HG03103 (cell line): Measurements from ENCODE around the gene RIOX2.
"Not testable (repeated sequence)": the region's sequence is repeated elsewhere in the genome, so short reads cannot be mapped to it uniquely, and the experiment has no call there.

Experiments used
- ATAC-seq: cut with Tn5 transposase; IDR thresholded peaks from one replicate; pipeline ENCODE4 v1.9.1; 2021; ENCODE audit warnings: low read depth; ENCODE audit not compliant: unreplicated experiment

RIOX2 gene

GRCh38 chr3:97917813-97918536, 54.3 kb downstream of the RIOX2 start:
- no peak for ATAC-seq

DNA sequence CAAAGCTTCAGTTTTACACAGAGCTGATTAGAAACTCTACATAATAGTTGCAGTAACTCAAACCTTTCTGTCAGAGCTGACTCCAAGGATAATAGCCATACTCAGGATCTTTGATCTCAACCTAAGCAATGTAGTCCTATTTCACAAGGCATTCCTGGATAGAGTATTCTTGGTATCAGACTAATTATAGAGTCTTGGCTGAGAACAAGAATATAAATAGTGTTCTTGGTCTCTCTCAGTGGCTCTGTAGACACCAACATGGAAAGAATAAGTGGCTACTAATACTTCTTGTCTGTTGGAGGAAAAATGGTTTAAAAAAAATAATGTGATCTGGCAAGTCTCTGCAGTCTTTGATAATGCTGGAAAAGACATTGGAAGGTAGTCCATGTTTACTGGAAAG, 55.7 kb downstream of the RIOX2 start:
- ATAC-seq = no peak

GRCh38 chr3:97914388-97914787, 57.8 kb downstream of the RIOX2 start:
- no peak for ATAC-seq

DNA sequence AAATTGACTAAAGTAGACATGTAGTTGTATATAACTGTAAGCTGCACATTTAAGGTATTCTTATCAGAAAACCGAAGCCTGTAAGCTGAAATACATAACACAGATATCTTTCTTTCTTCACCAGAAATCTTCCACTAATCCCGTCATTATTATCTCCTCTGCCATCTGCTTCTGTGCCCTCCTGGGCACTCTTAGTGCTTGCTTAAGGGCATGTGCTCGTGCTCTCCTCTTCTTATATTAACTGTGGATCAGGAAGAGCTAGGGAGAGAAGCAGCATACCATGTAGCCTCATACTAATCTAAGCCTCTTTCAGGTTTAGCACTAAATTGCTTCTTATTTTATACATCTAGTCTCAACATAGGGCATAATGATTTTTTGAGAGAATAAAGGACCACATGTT, 60.8 kb downstream of the RIOX2 start:
- no peak for ATAC-seq

GRCh38 chr3:97910931-97911351, 61.3 kb downstream of the RIOX2 start:
- no peak for ATAC-seq

GRCh38 chr3:97910236-97910831, 61.9 kb downstream of the RIOX2 start:
- ATAC-seq = not testable (repeated sequence)

GRCh38 chr3:97909830-97910229, 62.4 kb downstream of the RIOX2 start:
- not testable (repeated sequence) for ATAC-seq

GRCh38 chr3:97901313-97902248, 70.7 kb downstream of the RIOX2 start:
- ATAC-seq = no peak

GRCh38 chr3:97899331-97899730, 72.9 kb downstream of the RIOX2 start:
- ATAC-seq = no peak

- no peak for ATAC-seq
Observed at GRCh38 chr3:97896547-97896946, 75.7 kb downstream of the RIOX2 start.

DNA sequence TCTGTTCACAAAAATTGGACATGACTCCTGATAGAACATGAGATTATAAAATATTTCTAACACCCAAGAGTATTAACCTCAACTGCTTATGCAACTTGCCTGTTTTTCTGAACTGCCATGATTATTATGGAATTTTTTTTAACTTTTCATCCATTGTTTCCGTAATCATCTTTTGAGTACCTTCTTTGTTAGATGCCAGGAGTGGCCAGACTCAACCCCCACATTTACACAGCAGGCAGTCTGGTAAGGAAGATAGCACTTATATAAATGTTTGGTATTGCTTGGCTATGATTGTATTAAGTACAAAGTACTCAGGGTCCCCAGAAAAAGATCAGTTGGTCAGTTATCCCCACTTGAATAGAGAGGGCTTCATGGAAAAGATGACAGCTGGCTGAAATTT, 76.1 kb downstream of the RIOX2 start:
- no peak for ATAC-seq

DNA sequence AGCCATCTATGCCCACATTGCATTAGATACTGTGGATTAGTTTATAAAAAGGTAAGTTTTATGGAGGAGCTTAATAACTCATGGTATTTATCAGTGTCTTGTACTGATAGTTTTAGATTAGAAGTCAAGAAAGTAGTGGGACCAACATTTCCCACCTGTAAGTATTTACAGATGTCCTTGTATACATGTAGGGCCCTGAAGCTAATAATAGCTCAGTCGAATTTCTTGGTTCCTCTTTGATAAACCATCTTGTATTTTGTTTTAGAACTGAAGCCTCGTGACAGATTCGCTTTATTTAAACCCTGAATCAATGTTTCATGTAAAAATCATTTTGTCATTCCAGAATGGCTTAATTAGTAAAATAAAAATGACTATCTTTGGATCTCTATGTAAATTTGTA, 77.0 kb downstream of the RIOX2 start:
- ATAC-seq = peak; percentile 74

DNA sequence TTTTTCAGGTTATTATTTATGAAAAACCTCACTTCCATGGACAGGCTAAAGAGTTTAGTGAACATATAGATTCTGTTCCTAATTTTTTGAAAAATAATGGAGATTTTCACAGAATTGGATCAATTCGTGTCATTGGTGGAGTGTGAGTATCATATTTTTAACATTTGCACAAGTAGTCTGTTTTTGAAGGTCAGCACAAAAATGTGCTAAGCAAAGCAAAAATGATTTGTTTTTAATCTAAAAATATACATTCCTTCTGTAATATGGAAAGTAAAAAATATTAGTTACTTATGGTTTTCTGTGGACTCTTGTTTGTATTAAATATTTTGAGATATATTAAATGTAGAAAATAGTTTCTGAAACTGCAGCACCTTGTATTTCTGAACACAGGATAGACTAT, 79.4 kb downstream of the RIOX2 start:
- no peak for ATAC-seq
